ENCODE measurements around the gene TRAF1. TPM values are rescaled to one million over a fixed set of nuclear protein-coding genes. Genes with fewer than 3 reads are reported as not detected.

The TRAF1 gene
- total and polyA plus RNA-seq, 12 donors, result 1.1 to 6.7 (median 2.0) TPM

DNA sequence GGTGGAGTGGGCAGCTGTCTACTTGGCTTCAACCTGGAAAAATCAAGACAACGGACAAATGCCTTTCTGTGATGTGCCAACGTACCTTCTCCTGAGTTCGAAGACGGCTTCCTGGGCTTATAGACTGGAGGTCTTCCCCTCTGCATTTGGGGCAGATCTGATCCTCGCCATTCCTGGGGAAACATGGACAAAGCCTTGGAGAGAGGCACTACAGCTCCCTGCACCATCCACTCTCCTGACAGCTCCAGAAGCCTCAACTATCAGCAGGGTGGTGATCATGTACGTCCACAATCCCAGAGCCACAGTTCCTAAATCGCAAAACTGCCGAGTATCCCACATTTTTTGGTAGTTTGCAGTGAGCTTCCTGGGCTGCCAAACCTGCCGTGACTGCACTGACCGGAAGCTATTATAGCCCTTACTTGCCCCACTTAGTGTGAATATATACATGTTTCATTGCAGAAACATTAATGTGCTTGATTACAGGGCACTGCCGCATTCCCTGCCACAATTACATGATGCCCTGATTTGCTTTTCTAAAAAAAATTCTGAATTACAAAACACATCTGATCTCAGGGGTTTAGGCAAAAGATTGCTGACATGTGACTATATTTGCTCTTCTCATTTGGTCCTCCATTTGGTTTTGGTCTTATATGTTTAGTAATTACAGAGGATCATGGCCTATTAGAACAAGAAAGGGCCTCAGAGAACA is 2.8 kb downstream of the TRAF1 start:
- Histone ChIP-seq H3K27ac (peak overlapping the region in 1 of 10 donors; percentile 95), H3K9me3 (no peaks in the 10 kb centered on the region), H3K4me1 (peaks cover 8 to 73% (median 30%) of the 10 kb centered on the region in 9 donors), H3K27me3 (no peaks in the 10 kb centered on the region), H3K36me3 (peaks cover 0 to 13% (median 0%) of the 10 kb centered on the region in 9 donors), H3K4me3 (peak overlapping the region in 1 of 10 donors; percentile 51)
- 94 to 96% methylated on average over 11 of the region's 11 CpGs for WGBS, 2 donors
- TF ChIP-seq, protein P1, sequence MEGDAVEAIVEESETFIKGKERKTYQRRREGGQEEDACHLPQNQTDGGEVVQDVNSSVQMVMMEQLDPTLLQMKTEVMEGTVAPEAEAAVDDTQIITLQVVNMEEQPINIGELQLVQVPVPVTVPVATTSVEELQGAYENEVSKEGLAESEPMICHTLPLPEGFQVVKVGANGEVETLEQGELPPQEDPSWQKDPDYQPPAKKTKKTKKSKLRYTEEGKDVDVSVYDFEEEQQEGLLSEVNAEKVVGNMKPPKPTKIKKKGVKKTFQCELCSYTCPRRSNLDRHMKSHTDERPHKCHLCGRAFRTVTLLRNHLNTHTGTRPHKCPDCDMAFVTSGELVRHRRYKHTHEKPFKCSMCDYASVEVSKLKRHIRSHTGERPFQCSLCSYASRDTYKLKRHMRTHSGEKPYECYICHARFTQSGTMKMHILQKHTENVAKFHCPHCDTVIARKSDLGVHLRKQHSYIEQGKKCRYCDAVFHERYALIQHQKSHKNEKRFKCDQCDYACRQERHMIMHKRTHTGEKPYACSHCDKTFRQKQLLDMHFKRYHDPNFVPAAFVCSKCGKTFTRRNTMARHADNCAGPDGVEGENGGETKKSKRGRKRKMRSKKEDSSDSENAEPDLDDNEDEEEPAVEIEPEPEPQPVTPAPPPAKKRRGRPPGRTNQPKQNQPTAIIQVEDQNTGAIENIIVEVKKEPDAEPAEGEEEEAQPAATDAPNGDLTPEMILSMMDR (IDR thresholded peaks at IDR 0.05), result no peak
- intact Hi-C loops (cut with DNase I), result no loop called here
- DNase-seq, result no peak
- no peak for ATAC-seq

DNA sequence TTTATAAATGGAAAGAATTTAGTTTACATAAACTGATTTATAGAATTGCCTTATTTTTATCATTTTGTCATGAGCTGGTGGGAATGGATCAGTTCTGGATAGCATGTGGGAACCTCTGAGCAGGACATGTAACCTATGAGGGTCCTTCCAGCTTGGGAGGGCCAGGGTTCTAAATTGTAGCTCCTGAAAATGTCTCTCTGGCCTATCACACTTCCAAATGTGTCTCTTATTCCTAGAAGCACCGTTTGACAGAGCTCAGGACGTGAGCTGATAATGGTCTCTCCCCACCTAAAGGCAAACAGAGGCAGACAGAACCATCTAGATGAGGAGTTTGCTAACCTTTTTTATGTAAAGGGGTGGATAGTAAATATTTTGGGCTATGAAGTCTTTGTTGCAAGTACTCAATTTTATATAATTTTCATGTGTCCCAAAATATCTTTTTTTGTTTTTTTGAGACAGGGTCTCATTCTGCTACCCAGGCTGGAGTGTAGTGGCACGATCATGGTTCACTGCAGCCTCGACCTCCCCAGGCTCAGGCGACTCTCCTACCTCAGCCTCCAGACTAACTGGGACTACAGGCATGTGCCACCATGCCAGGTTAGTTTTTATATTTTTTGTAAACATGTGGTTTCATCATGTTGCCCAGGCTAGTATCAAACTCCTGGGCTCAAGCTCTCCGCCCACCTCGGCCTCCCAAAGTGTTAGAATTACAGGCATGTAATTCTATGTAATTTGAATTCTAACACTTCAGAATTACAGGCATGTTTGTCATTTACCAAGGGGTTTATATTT is 4.0 kb downstream of the TRAF1 start:
- Histone ChIP-seq H3K9me3 (peaks cover 0 to 2% (median 0%) of the 10 kb centered on the region in 11 donors), H3K4me1 (peaks cover 9 to 69% (median 29%) of the 10 kb centered on the region in 9 donors), H3K4me3 (peak overlapping the region in 1 of 10 donors; percentile 51), H3K27me3 (no peaks in the 10 kb centered on the region), H3K27ac (peak overlapping the region in 6 of 10 donors; percentile 1 to 95 (median 77)), H3K36me3 (peaks cover 0 to 23% (median 0%) of the 10 kb centered on the region in 9 donors)
- DNase-seq, result no peak
- intact Hi-C loops (cut with DNase I), result no loop called here
- TF ChIP-seq, protein P1 (IDR thresholded peaks at IDR 0.05), result no peak
- WGBS, 2 donors, result 78 to 81% methylated on average over 7 of the region's 7 CpGs
- ATAC-seq, result no peak

DNA sequence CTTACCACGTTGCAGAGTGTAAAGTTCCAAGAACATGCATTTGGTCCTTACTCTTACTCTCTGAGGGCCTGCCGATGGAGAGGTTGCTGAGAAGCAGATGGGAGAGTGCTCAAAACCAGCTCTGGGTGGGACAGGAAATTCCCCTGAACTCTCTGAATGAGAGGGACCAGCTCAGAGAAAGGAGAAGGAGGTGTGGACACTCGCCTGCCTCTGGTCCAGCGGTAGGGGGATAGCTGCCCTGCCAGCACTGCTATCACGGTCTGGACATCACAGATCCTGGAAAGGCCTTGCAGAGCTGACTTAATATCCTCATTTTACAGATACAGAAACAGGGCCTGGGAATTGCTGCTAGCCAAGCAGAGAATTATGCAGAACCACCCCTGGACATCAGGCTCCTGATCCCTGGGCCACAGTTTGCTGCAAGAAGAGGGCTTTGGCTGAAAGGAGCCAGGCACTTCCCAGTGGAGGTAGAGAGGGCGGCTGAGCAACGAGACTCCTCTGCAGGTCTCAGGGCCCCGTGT is 4.9 kb downstream of the TRAF1 start:
- peak in 1 of 8 donors; percentile 14 for ATAC-seq
- H3K36me3 ChIP-seq, result peaks cover 0 to 32% (median 0%) of the 10 kb centered on the region in 9 donors
- peak overlapping the region in 8 of 10 donors; percentile 6 to 83 (median 66) for H3K27ac ChIP-seq
- intact Hi-C loops (cut with DNase I), result no loop called here
- DNase-seq, result no peak
- TF ChIP-seq, protein P1 (IDR thresholded peaks at IDR 0.05), result no peak
- H3K4me3 ChIP-seq, result peak overlapping the region in 1 of 10 donors; percentile 51
- peaks cover 0 to 6% (median 0%) of the 10 kb centered on the region in 11 donors for H3K9me3 ChIP-seq
- no peaks in the 10 kb centered on the region for H3K27me3 ChIP-seq
- peaks cover 9 to 65% (median 29%) of the 10 kb centered on the region in 9 donors for H3K4me1 ChIP-seq
- 56 to 57% methylated on average over 8 of the region's 8 CpGs for WGBS, 2 donors

DNA sequence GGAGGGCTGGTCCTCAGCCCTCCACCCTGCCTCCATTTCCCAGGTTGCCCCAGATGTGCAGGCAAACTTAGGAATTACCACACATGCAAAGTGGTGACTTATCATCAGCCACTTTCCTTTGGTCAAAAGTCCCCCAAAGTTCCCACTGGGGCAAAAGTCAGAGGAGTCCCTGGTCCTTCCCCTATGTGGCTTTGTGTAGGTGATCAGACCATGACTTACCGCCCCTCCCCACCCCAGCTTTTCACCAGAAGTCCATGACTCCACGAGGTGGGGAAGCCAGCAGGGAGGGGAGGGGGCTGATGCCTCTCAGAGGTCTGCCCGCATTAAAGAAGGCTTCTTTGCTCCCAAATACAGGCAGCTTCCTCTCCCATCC is 5.8 kb downstream of the TRAF1 start:
- DNase-seq, result no peak
- H3K27me3 ChIP-seq, result no peaks in the 10 kb centered on the region
- TF ChIP-seq, protein P1 (IDR thresholded peaks at IDR 0.05), result no peak
- WGBS, 2 donors, result 77 to 81% methylated on average over 3 of the region's 3 CpGs
- intact Hi-C loops (cut with DNase I), result no loop called here
- no peak for ATAC-seq
- peak overlapping the region in 1 of 10 donors; percentile 2 for H3K4me3 ChIP-seq
- H3K9me3 ChIP-seq, result peaks cover 0 to 6% (median 0%) of the 10 kb centered on the region in 11 donors
- H3K27ac ChIP-seq, result peak overlapping the region in 9 of 10 donors; percentile 18 to 83 (median 72)
- peaks cover 9 to 65% (median 29%) of the 10 kb centered on the region in 9 donors for H3K4me1 ChIP-seq
- peaks cover 0 to 32% (median 0%) of the 10 kb centered on the region in 9 donors for H3K36me3 ChIP-seq
